Posterior cingulate gyrus (tissue), 11 donors: ENCODE measurements around the gene VRK2.
A peak's percentile ranks its signal among the peaks of the same experiment; 100 is the strongest.
"Not testable (repeated sequence)": the region's sequence is repeated elsewhere in the genome, so short reads cannot be mapped to it uniquely, and the experiment has no call there.

Experiments
- DNase-seq, 10 donors: peaks; one replicate each; pipeline versions ENCODE4 v3.0.0 to v3.0.0-alpha.2; 2020 to 2021; ENCODE audit warnings: mixed read lengths in 3 of 10
- intact Hi-C: fragments of 100-400 bp; cut with DNase I; formaldehyde crosslinking; loops from one replicate; pipeline ENCODE4 v1.15.1; 2023

VRK2 gene

DNA sequence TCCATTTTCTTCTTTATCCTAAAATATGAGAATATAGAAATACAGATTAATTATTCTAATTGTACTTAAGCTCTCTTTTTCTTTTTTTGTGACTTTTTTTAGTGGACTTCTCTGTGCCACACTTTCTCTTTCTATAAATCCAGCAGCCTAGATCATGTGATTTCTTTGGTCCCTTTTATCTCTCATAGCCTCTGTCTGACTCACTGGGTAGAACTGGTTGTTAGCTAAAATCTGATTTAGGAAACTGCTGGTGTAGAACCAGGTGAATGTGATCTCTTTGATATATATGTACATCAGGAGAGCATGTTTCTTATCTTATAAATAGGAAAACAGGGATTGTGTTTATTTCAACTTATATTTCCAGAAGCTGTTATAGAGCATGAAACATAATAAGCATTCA, 54.9 kb downstream of the VRK2 start:
- intact Hi-C loops = loop anchor here (10.0 kb wide), 1 partner anchor 57 kb away; the partner anchor contains the start of gene VRK2
- DNase-seq = no peak

DNA sequence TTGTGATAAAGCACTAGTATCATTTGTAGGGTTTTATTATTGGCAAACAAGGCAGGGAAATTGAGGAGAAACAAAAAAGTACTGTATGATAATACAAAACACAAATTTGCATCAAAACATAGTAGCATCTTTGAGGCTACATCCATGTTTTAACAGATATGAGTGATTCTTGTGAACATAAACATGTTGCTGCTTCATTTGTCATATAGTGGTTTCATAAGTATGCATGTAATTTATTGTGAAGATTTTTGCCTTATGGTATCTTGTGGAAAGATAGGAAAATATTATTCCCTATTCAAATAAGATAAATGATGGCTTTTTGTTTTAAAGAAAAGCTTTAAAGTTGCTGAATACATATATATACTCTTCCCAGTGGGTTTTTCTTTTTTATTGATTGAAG, 60.3 kb downstream of the VRK2 start:
- no peak for DNase-seq
- intact Hi-C loops = loop anchor here (10.0 kb wide), 1 partner anchor 62 kb away; the partner anchor contains the start of gene VRK2

DNA sequence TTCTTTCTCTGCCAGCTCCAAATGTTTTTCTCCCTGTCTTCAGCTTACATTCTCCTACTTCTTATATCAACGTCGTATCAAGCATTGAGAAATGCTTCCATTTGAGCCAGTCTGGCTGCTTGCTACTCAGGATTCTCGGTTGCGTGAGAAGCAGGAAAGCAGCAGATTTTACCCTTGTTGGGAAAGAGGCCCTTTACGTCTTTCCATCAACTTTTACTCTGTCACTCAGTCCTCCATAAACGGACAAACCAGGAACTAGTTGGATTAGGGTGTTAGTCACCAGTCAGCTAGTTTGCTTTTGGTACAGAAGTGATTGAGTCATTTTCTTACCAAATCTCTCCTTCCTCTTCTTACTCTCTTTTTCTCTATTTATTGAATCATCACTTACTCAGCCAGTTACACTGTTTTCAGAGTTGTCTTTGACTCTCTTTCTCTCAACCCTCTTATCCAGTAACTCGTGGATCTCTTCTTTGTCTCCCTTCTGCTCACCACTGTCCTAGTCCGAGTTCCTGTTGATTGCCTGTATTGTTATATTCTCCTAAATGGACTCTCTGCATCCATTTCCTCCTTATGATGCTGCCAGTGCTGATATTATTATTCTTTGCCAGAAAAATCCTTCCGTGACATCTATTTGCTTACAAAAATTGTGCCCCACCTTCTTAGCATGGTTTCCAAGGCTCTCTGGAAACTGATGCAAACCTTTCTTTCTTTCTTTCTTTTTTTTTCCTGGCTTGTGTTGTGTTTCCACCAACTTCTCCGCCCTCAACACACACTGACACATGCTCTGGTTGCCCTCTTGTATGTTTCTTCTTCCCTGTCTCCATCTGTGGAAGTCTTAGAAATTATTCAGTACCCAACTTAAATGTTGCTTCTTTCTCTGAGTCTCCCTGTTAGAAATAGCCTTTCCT, 61.5 kb downstream of the VRK2 start:
- DNase-seq = no peak
- intact Hi-C loops = loop anchor here (10.0 kb wide), 1 partner anchor 63 kb away; the partner anchor contains the start of gene VRK2

DNA sequence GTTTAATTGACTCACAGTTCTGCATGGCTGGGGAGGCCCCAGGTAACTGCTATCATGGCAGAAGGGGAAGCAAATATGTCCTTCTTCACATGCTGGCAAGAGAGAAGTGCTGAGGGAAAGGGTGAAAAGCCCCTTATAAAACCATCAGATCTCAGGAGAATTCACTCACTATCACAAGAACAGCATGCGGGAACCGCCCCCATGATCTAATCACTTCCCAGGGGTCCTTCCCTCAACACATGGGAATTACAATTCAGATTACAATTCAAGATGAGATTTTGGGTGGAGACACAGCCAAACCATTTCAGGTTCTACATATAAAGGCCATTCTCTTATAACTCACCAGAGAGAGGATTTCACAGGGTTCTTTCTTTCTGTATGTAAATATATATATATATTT, 62.9 kb downstream of the VRK2 start:
- DNase-seq = no peak
- intact Hi-C loops = loop anchor here (10.0 kb wide), 1 partner anchor 65 kb away; the partner anchor contains the start of gene VRK2

DNA sequence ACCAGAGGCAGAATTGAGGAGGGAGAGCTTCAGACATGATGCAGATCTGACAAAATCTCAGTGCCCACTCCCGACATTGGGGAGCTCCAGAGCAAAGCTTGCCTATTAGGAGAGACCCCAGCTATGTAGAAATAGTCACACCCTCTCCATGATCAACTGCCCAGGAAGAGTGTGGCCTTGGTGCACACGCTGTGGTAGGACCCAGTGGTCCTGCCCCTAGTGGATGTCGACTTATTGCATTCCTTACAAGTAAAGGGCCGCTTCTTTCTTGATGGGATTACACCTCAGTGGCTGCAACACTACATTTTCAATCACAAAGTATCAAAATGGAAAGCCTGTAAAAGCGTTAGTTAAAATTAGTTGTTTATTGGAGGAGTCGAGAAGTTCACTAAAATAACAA, 64.2 kb downstream of the VRK2 start:
- intact Hi-C loops = no loop called here
- peak in 1 of 10 donors; percentile 22 for DNase-seq

DNA sequence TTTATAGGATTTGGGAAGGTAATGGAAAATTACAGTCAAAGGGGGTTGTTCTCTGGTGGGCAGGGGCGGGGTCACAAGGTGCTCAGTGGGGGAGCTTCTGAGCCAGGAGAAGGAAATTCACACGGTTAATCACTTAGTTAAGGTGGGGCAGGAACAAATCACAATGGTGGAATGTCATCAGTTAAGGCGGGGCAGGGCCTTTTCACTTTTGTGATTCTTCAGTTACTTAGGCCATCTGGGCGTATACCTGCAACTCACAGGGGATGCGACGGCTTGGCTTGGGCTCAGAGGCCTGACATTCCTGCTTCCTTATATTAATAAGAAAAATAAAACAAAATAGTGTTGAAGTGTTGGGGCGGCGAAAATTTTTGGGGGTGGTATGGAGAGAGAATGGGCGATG, 67.0 kb downstream of the VRK2 start:
- intact Hi-C loops = not testable (repeated sequence)
- DNase-seq = peak in 1 of 10 donors; percentile 30

DNA sequence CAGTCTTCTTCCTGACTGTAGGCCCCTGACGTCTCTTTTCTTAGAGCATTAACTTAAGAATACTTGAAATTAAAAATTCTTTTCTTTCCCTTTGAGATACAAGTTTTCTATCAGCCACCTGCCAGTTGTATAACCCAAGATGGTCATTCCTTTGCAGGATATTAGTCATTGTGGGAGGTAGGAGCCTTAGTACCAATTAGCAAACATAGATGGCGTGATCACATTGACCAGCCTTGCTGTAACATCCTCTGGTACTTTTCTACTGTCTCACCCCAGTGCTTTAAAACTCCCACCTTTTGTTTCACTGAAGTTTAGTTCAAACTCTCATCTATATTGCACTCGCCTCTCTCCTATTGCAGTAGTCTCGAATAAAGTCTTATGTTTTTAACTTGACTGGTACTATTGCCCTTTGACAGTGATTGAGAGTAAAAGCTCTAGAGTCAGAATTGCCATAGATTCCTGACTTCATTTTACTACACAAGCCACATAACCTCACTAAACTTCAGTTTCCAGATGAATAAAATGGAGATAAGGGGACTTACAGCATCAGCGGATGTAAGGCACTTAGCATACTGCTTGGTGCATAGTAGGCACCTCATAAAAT, 74.1 kb downstream of the VRK2 start:
- intact Hi-C loops = no loop called here
- DNase-seq = no peak

DNA sequence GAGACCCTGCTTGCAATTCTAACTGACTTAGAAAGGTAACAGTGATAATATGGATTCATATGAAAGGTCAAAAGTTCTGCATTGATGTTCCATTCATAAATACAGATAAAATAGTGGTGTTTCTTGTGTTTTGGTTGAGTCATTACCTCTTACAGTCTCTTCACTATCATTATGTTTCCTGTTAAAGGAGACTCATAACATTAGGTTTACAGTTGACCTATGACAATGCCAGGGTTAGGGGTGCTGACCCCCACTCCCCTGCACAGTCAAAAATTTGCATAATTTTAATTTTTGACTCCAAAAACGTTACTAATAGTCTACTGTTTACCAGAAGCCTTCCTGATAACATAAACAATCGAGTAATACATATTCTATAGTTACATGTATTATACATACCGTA, 75.4 kb downstream of the VRK2 start:
- intact Hi-C loops = no loop called here
- no peak for DNase-seq

DNA sequence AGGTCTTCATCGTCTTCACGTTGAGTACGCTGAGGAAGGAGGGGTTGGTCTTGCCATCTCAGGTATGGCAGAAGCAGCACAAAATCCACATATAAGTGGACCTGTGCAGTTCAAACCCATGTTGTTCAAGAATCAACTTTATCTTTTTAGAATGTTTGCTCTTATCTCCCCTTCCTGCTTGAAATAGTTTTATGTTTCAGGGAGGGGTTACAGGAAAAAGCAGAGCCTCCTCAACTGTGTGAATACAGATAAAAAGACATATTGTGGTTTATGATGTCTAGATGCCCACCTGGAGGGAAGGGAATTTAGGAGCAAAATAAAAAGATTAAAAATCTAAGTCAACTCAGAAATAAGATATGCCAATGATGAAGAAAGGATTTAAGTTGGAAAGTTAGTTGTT, 75.9 kb downstream of the VRK2 start:
- no peak for DNase-seq
- intact Hi-C loops = no loop called here

DNA sequence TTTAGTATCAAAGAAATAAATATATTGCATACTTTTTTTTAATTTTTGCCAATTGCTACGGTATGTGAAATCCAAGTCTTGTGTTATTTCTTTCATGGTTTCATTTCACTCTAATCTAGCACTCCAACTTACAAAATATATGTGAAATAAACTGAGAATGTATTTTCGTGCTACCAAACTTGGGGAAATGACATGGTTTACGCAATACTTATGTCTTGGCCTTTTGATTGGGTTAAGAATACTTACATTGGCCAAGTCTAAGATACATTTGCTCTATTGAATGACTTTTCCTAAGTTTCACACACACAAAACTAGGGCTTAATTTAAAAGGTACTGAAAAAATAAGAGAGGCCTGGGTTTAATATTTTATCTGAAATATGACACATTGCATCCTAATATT, 80.5 kb downstream of the VRK2 start:
- intact Hi-C loops = loop anchor here (5.0 kb wide), 1 partner anchor 215 kb away; no protein-coding TSS in a partner anchor
- no peak for DNase-seq

DNA sequence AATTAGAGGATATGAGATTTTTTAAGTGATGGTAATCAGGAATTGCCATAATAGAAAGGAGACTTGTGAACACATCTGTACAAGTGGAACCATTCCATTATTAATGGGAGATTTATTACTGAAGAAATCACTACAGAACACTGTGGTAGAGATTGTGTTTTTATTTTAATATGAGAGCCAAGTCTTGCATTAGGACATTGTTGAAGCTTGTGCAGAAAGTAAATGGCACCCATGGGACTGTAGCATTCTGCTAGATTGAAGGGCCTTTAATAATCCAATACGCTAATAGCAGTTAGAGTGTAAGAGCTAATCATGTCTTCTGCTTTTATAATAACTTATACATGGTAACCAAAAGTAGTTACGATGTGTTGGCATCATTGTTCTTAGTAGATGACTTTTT, 83.6 kb downstream of the VRK2 start:
- no peak for DNase-seq
- intact Hi-C loops = loop anchor here (5.0 to 10.0 kb wide), 4 partner anchors 115 to 422 kb away; partner anchors contain the start of gene FANCL

DNA sequence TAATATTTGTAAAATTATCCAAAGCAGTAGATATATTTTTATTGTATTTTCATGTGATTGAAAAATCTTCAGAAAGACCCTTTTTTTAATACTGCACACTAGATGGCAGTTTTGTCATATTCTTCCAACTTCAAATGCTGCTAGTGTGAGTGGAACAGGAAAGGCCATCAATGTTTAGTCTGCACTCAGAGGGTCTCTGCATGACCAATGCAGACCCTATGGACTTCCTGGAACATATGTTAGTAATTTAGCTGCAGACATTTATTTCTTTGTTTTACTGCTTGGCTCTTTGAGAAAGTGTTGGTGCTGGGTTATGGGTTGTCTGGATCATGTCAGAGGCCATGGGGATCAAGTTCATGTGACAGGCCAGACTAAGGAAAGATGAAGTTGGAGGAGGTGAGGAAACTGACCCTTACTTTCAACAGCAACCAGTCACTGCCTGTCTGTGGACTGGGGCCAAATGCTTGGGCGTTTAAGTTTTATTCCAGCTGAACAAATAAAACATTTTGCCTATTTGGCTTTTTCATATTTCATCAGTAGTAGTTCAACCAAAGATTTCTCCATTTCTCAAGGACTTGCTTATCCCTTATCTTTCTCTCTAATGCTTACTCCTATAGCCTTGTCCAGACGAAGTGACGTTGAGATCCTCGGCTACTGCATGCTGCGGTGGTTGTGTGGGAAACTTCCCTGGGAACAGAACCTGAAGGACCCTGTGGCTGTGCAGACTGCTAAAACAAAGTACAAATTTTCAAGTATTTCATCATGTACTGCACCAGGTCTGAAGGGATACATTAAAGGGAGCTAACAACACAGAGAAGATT, 84.8 kb downstream of the VRK2 start:
- intact Hi-C loops = loop anchor here (1.0 to 10.0 kb wide), 5 partner anchors 113 to 421 kb away; partner anchors contain the start of gene FANCL
- peak in 1 of 10 donors; percentile 9 for DNase-seq

DNA sequence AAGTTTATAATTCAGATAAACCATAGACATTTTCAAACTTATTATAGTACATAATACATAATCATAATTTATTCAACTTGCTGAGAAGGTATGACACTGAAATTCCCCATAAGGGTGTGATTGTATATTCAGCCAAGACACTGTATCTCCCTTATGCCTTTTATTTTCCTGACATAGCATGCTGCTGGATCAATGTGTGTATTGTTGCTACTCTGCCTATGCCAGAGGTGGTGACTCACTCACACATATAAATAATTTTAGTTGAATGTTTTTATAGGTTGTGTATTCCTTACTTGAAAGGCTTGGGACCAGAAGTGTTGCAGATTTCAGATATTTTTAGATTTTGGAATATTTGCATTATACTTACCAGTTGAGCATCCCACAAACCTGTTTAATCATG, 86.8 kb downstream of the VRK2 start:
- no peak for DNase-seq
- intact Hi-C loops = loop anchor here (5.0 to 10.0 kb wide), 4 partner anchors 111 to 419 kb away; partner anchors contain the start of gene FANCL

DNA sequence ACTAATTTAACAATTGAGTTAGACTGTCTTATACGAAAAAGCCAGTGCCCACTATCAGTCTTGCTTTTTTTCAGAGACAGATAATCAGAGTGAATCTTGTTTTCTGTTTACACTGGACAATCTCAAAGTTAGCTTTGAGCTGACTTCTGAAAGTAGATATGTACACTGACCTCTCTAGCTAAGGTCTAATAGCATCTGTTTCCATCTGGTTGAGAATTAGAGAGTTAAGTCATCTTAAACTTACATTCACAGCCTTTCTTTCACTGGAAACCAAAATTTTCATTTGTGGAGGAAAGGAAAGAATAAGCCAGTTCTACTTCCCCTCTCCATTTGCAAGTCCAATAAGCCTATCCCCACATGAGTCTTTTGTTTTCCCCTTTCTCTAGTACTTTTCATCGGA, 89.3 kb downstream of the VRK2 start:
- no peak for DNase-seq
- intact Hi-C loops = loop anchor here (10.0 kb wide), 2 partner anchors 109 to 371 kb away; partner anchors contain the start of gene FANCL

DNA sequence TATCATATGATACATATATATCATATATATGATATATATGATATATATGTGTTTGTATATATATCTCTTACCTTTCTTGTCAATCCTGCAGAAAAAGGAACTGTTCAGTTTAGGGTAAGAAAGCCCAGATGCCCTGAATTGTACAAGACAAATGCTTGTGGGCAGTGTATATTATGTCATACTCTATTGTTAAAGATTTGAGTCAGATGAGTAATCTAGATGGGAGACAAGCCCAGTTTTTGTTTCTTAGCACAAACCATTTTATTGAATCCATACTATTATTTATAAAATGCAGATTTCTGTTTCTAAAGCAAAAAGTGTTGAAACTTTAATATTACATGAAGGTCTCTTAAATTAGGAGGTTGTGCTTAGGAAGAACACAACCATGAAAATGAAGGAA, 90.6 kb downstream of the VRK2 start:
- no peak for DNase-seq

DNA sequence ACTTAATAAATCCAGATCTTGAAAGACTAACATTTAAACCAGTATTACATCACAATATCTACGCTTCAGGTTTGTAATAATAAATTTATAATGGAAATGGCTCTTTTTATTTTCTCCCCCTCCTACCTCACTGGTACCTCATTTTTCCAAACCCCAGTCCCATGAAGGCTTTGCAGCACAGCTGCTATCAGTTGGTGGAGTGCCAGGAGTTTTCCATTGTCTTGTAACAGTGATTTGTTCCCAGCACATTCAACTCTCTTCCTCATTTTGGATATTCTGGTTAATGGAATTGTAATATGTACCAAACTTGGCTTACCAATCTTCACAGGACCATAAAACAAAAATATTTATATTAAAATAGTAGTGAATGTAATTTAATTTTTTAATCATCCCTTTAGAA, 91.2 kb downstream of the VRK2 start:
- DNase-seq = peak in 3 of 10 donors; percentile 14 to 44 (median 32)
- intact Hi-C loops = loop anchor here (10.0 kb wide), 2 partner anchors 107 to 373 kb away; partner anchors contain the start of gene FANCL

More for the DNA sequence above, 90.6 kb downstream of the VRK2 start:
- intact Hi-C loops = loop anchor here (10.0 kb wide), 2 partner anchors 108 to 372 kb away; partner anchors contain the start of gene FANCL

DNA sequence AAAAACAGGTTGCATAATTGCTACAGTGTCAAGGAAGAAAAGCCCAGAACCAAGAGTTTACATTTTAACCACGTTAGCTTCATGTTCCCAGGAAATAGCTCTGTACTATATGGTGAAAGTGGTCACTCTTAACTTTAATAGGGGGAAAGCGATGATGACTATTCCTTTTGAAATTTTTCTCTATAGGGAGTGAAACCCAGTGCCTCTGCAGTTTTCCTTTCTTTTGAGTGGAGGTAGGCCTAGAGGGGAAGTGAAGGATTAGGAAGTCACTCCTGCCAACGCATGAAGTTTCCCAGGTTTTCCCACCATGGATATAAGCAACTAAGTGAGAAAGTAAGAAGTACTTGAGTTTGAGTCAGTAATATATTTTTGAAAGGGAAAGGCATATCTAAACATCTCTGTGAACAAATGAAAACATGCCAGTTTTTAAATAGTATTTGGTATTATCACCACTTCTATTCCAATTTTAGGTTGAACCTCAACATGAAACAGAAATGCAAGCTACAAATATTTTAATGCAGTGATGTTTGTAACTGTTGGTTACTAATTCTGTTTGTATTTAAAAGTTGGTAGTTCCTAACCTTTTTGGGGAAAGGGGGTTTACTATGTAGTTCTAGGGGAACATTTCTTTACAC, 91.9 kb downstream of the VRK2 start:
- intact Hi-C loops = loop anchor here (10.0 kb wide), 2 partner anchors 106 to 374 kb away; partner anchors contain the start of gene FANCL
- DNase-seq = no peak

DNA sequence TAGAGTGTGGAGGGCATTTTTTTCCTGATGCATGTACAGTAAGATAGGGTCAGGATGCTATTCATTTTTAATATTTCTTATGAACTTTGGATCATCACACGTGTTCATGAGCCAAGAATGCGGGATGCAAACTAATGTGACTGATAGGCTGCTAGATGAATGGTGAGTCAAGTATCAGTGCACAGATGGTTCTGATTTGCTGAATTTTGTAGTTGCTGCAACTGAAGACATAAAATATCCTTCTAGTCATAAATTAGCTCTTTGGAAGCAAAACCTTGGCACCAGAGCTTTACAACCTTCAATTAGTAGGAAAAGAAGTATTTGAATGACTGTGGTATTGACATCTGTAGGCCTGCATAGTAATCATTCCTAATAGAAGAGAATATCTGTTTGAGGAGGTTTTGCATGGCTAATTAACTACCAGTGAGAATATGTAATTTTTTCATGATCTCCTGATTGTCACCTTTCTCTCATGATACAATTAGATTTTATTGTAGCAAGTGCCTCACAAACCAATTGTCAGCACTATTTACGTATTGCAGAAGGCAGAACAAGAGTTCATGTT, 94.0 kb downstream of the VRK2 start:
- intact Hi-C loops = no loop called here
- DNase-seq = no peak

DNA sequence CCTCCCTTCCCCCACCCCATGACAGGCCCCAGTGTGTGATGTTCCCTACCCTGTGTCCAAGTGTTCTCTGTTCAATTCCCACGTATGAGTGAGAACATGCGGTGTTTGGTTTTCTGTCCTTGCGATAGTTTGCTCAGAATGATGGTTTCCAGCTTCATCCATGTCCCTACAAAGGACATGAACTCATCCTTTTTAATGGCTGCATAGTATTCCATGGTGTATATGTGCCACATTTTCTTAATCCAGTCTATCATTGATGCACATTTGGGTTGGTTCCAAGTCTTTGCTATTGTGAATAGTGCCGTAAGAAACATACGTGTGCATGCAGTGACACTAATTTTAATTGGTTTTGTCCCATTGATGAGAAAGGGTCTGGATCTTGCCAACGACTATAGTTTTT, 99.2 kb downstream of the VRK2 start:
- DNase-seq, intact Hi-C loops: not testable (repeated sequence)
